ENCODE results near the gene ARHGAP9.
A peak's percentile ranks its signal among the peaks of the same experiment; 100 is the strongest.

ARHGAP9 gene

GRCh38 chr12:57479376-57480115 lies at the start of gene ARHGAP9:
Gene ARHGAP9, minus strand, starts transcription at chr12:57479866. Its CDS starts 460 bp downstream, at chr12:57479406.
- H3K79me2 ChIP-seq (ENCODE audit: insufficient read depth, low read length): peaks cover 45% of the 10 kb centered on the region
- no peaks in the 10 kb centered on the region for H4K20me1 ChIP-seq (ENCODE audit: insufficient read depth, low read length, poor library complexity, severe bottlenecking)
- peaks cover 8% of the 10 kb centered on the region; the same call in 1 of the 2 replicates for H3F3A ChIP-seq (ENCODE audit: low read depth)
- peak within 1 kb of the TSS; percentile 86 for H3K9ac ChIP-seq (ENCODE audit: low read depth, low read length, poor library complexity, severe bottlenecking)
- TF ChIP-seq CTCF (conservative IDR thresholded peaks at IDR 0.05; ENCODE audit: low read length) (no peak), EZH2phosphoT487 (IDR thresholded peaks at IDR 0.05; ENCODE audit: borderline replicate concordance) (no peak)
- H3K9me3 ChIP-seq (ENCODE audit: insufficient read depth, low read depth, low read length): no peaks in the 10 kb centered on the region
- H3K4me2 ChIP-seq (ENCODE audit: low read depth, low read length, poor library complexity, severe bottlenecking): peak within 1 kb of the TSS; percentile 90
- H3K4me1 ChIP-seq (ENCODE audit: insufficient read depth, low read length, poor library complexity, severe bottlenecking): peaks cover 58% of the 10 kb centered on the region
- no peaks in the 10 kb centered on the region for H3K27me3 ChIP-seq (ENCODE audit: insufficient read depth, low read length, poor library complexity, severe bottlenecking)
- H2AFZ ChIP-seq (ENCODE audit: low read length): peak within 1 kb of the TSS; percentile 15; the same call in 1 of the 2 replicates
- no peaks in the 10 kb centered on the region; the same call in 1 of the 2 replicates for H3K36me3 ChIP-seq (ENCODE audit: insufficient read depth, low read length)
- H3K4me3 ChIP-seq (ENCODE audit: low read length, poor library complexity, severe bottlenecking): peak within 1 kb of the TSS; percentile 79
- no peaks in the 10 kb centered on the region for H3K9me2 ChIP-seq (replicated peaks; ENCODE audit: low read depth, low read length)

- Histone ChIP-seq H3K9me2 (replicated peaks; ENCODE audit: low read depth, low read length) (no peaks in the 10 kb centered on the region), H3K4me3 (ENCODE audit: low read length, poor library complexity, severe bottlenecking) (no peak overlapping the region), H3F3A (ENCODE audit: low read depth) (no peaks in the 10 kb centered on the region; the same call in 1 of the 2 replicates), H3K4me2 (ENCODE audit: low read depth, low read length, poor library complexity, severe bottlenecking) (no peak overlapping the region), H3K36me3 (ENCODE audit: insufficient read depth, low read length) (peaks cover 56% of the 10 kb centered on the region; the same call in 1 of the 2 replicates), H2AFZ (ENCODE audit: low read length) (no peak overlapping the region), H3K27me3 (ENCODE audit: insufficient read depth, low read length, poor library complexity, severe bottlenecking) (no peaks in the 10 kb centered on the region), H3K9ac (ENCODE audit: low read depth, low read length, poor library complexity, severe bottlenecking) (no peak overlapping the region), H4K20me1 (ENCODE audit: insufficient read depth, low read length, poor library complexity, severe bottlenecking) (peaks cover 21% of the 10 kb centered on the region), H3K4me1 (ENCODE audit: insufficient read depth, low read length, poor library complexity, severe bottlenecking) (peaks cover 17% of the 10 kb centered on the region), H3K9me3 (ENCODE audit: insufficient read depth, low read depth, low read length) (no peaks in the 10 kb centered on the region), H3K79me2 (ENCODE audit: insufficient read depth, low read length) (peaks cover 36% of the 10 kb centered on the region)
- no peak for TF ChIP-seq EZH2phosphoT487 (IDR thresholded peaks at IDR 0.05; ENCODE audit: borderline replicate concordance)
- no peak for TF ChIP-seq CTCF (conservative IDR thresholded peaks at IDR 0.05; ENCODE audit: low read length)
These were observed 49.3 kb upstream of the ARHGAP9 start for GRCh38 chr12:57528831-57529555.

GRCh38 chr12:57528176-57528575 lies 48.5 kb upstream of the ARHGAP9 start:
- Histone ChIP-seq H2AFZ (ENCODE audit: low read length) (no peak overlapping the region), H3K9ac (ENCODE audit: low read depth, low read length, poor library complexity, severe bottlenecking) (no peak overlapping the region), H4K20me1 (ENCODE audit: insufficient read depth, low read length, poor library complexity, severe bottlenecking) (peaks cover 29% of the 10 kb centered on the region), H3K4me3 (ENCODE audit: low read length, poor library complexity, severe bottlenecking) (no peak overlapping the region), H3K4me2 (ENCODE audit: low read depth, low read length, poor library complexity, severe bottlenecking) (no peak overlapping the region), H3K79me2 (ENCODE audit: insufficient read depth, low read length) (peaks cover 44% of the 10 kb centered on the region), H3K9me2 (replicated peaks; ENCODE audit: low read depth, low read length) (no peaks in the 10 kb centered on the region), H3K36me3 (ENCODE audit: insufficient read depth, low read length) (peaks cover 52% of the 10 kb centered on the region; the same call in 1 of the 2 replicates), H3K4me1 (ENCODE audit: insufficient read depth, low read length, poor library complexity, severe bottlenecking) (peaks cover 24% of the 10 kb centered on the region), H3F3A (ENCODE audit: low read depth) (no peaks in the 10 kb centered on the region; the same call in 1 of the 2 replicates), H3K27me3 (ENCODE audit: insufficient read depth, low read length, poor library complexity, severe bottlenecking) (no peaks in the 10 kb centered on the region), H3K9me3 (ENCODE audit: insufficient read depth, low read depth, low read length) (no peaks in the 10 kb centered on the region)
- no peak for TF ChIP-seq EZH2phosphoT487 (IDR thresholded peaks at IDR 0.05; ENCODE audit: borderline replicate concordance)
- TF ChIP-seq CTCF (conservative IDR thresholded peaks at IDR 0.05; ENCODE audit: low read length): no peak

All from Loucy (cell line).